NK-92 (cell line): ENCODE data around the gene PCIF1.
"Not testable (repeated sequence)": the region's sequence is repeated elsewhere in the genome, so short reads cannot be mapped to it uniquely, and the experiment has no call there.

ENCODE experiments used
- DNase-seq: peaks from one replicate; lab custom pipeline; 2025; ENCODE audit not compliant: unreplicated experiment; lab: John Stamatoyannopoulos, UW

Gene PCIF1

GRCh38 chr20:45946149-45946970, 11.9 kb downstream of the PCIF1 start:
- DNase-seq: no peak

GRCh38 chr20:45947110-45947866, 12.8 kb downstream of the PCIF1 start:
- no peak for DNase-seq

GRCh38 chr20:45948261-45948733, 13.8 kb downstream of the PCIF1 start:
- no peak for DNase-seq

- DNase-seq: no peak
These were observed 14.5 kb downstream of the PCIF1 start for GRCh38 chr20:45948742-45949541.

- no peak for DNase-seq
These were observed 15.3 kb downstream of the PCIF1 start for GRCh38 chr20:45949542-45950329.

- DNase-seq: no peak
These were observed 15.8 kb downstream of the PCIF1 start for GRCh38 chr20:45950330-45950646.

GRCh38 chr20:45951925-45952834, 17.7 kb downstream of the PCIF1 start:
- no peak for DNase-seq

- DNase-seq: no peak
These were observed 18.4 kb downstream of the PCIF1 start for GRCh38 chr20:45952861-45953260.

- DNase-seq: no peak
These were observed 19.2 kb downstream of the PCIF1 start for GRCh38 chr20:45953672-45954071.

GRCh38 chr20:45956326-45956725, 21.8 kb downstream of the PCIF1 start:
- DNase-seq: not testable (repeated sequence)

GRCh38 chr20:45957021-45957941, 22.8 kb downstream of the PCIF1 start:
- no peak for DNase-seq

- DNase-seq: no peak
These were observed 24.1 kb downstream of the PCIF1 start for GRCh38 chr20:45958593-45958992.

GRCh38 chr20:45959126-45959525, 24.6 kb downstream of the PCIF1 start:
- DNase-seq: no peak

- no peak for DNase-seq
These were observed 25.6 kb downstream of the PCIF1 start for GRCh38 chr20:45959956-45960630.

GRCh38 chr20:45962031-45962755, 27.7 kb downstream of the PCIF1 start:
- no peak for DNase-seq

- no peak for DNase-seq
These were observed 28.8 kb downstream of the PCIF1 start for GRCh38 chr20:45963059-45964005.
